SIG-M5 treated with dmso at 0.1 percent for 504 hours (cell line): ENCODE results near the gene MYG1.
"Not testable (repeated sequence)": the region's sequence is repeated elsewhere in the genome, so short reads cannot be mapped to it uniquely, and the experiment has no call there.

ENCODE experiments used
- DNase-seq: peaks from one replicate; lab custom pipeline; 2025; ENCODE audit not compliant: unreplicated experiment; lab: John Stamatoyannopoulos, UW

Gene MYG1

DNA sequence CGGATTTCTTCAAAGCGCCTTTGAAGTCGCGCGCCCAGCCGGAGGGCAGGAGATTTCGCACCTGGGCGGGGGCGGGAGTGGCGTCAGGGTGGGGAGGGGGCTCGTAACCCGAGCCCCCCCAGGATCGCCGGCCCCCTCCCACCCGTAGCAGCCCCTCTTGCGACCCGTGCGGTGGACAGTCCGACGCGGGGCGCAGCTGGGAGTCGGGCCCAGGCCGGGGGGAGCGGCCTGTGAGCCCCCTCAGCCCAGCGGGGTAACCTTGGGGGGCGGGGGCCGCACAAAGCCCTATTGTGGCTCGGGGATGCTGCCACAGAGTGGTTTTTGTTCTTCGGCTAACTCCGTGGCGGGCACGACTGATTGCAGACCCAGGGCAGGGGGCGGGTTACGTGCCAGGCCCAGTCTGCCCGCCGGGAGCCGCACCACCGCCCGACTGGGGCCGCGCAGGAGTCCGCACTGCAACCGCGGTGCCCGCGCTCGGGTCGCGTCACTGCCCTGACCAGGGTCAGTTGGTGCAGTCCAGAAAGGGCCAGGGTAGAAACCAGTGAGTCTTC, 26.1 kb downstream of the MYG1 start:
- no peak for DNase-seq

DNA sequence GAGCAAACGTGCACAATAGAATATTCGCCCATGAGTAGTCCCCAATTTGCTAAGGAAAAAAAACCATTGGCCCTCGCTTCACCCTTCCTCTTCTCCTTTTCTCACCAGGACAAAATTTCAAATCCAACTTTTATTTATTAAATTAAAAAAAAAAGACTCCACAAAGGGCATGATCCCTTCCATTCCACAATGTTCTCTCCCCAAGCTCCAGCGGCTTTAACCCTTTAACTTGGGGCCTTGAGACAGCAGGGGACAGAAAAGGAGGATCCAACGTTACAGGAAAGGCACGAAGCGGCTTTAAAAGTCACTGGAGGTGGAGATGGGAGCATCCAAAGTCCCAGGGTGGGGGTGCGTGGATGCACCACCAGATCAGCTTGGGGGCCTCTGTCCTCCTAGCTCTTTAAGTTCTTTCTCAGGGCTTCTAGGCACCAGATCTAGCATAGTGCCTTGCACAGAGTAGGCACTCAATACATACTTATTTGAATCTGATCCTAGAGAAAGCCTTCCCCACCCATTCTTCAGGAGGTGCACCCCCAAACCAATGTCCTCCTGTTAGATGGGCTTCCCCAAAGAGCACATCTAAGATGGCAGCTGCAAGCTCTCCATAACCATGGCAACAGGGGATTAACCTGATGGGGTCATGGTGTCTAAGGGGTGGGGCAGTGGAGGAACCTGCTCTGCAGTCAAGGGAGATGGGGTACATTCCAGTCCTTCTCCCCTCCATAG, 27.1 kb downstream of the MYG1 start:
- DNase-seq, result no peak

DNA sequence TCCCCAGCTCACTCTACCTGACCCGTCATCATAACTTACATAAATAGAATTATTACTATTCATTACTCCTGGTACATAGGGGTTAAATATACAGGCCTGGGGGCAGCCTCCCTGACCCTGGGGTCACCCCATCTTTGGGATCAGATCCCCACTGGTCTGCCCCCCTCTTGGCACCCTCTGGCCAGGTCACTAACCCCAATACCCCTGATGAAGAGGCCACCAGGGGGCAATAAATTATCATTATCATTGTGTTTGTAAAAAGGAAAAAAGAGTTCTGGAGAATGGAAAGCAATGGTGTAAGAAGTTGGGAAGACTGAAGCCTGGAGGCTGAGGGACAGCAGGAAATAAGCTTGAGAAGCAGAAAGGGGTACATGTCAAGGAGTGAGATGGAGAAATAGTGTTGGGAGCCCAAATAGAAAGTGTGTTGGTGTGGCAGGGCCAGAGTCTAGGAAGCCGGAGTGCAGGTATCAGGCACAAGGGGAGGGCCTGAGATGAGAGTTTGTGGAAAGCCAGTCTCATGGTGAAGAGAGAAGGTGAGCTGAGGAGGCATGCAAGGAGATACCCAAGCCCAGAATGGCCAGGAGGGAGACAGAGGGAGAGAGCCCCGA, 28.0 kb downstream of the MYG1 start:
- no peak for DNase-seq

DNA sequence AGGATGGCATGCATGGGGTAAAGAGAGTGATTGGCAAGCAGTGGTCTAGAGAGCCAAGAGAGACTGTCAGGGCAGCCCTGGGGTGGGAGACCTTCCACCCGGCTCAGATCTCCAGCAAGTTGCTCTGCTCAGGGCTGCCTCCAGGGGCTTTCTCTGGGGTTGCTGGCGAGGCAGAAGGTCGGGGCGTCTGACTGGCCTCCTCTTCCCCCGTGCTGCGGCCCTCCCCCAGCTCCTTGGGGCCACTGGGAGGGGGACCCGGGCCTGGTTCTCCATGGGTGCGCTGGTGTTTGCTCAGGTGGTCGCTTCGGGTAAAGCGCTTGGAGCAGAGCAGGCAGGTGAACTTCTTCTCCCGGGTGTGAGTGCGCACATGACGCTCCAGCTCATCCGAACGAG, 28.5 kb downstream of the MYG1 start:
- peak; percentile 18 for DNase-seq

DNA sequence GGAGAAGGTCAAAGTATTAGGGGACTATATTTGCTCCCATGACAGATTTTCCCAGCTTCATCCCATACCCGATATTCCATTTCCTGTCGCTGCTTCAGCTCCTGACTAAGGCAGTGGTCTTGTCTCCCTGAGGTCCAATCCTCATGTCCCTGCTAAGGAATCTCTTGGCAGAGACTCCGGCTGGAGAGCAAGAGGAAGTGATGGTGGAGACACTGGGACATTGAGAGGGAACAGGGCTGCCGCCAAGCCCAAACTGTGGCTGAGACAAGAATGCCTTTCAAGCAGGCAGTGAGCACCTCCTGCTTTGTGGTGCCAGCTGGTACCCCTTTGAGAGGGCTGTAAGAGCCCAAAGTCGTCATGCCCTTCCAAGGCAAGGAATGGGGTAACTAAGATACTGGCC, 31.2 kb downstream of the MYG1 start:
- no peak for DNase-seq

DNA sequence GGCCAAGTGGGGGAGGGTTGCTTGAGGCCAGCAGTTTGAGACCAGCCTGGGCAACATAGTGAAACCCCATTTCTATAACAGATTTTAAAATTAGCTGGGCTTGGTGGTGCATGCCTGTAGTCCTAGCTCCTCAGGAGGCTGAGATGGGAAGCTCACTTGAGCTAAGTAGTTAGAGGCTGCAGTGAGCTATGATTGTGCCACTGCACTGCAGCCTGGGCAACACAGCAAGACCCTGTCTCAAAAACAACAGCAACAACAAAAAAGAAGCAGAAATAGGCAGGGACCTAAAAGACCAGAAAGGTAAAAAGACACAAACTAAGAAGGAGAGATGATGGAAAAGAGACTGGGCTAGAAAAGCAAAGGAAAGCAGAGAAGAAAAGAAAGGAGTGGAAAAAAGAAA, 32.8 kb downstream of the MYG1 start:
- DNase-seq, result not testable (repeated sequence)

DNA sequence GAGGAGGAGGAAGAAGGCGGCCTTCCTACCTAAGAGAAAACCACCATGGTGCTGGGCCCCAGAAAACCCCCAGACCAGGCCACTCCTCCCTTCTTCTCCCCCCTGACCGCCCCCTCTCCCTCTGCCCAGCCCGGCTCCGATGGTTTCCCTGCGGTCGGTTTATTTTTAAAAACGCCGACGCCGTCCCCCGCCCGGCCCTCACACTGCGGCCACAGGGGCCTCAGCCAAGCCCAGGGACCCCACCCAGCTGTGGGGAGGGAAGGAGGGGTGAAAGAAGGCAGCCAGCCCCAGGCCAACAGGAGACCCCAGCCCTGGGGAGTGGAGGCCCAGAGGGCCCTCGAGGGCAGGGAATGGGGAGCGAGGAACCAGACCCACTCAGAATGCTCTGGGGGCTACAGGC, 33.2 kb downstream of the MYG1 start:
- DNase-seq, result no peak

DNA sequence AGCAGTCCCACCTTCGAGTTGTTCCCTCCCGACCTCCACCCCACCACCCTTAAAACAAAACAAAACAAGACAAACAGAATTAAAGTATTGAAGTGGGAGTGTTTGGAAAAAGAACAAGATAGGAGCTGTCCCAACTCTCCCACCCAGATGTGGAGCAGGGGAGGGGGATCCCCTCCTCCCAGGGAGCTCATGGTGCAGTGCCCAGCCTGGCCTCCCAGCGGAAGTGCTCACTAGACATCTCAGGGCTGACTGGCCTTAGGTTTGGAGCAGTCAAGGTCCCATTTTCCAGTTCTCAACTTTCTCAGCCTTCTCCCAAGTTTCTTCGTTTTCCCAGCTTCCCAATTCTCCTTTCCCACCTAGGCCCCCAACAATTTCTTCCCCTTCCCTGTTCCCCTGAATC, 33.8 kb downstream of the MYG1 start:
- DNase-seq, result no peak

DNA sequence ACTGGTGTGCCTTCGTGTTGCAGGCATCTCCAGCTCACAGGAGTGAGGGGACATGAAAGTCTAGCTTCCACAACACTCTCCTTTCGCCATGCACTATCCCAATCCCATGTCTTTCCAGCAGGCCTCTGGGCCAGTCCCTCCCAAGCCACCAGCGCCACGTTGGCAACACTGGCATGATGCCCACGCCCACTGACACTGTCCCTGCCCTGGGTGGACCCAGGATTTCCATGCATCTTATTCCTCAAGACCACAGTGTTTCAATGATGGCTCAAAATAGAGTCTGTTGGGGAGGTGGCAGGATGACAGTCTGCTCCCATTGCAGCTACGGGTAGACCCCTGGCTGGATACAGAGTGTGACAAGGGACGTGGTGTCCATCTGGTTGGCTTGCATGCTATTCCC, 34.4 kb downstream of the MYG1 start:
- no peak for DNase-seq

DNA sequence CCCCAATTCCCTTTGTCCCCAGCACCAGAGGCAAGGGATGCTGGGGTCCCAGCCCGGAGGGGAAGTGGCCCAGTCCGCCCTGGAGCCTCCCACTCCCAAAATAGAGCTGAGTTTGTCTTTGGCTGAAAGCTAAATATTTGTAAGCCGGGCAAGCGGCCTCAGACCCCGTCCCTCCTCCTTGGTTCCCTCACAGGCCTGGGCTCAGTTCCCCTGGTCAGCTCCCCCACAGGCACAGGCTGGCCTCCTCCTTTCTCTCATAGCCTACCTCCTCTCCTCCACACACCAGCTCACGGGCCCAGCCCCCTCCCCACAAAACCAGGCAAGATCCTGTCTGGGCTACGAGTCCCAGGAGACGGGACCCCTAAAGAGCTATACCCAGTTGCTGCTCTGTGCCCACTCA, 35.3 kb downstream of the MYG1 start:
- no peak for DNase-seq

DNA sequence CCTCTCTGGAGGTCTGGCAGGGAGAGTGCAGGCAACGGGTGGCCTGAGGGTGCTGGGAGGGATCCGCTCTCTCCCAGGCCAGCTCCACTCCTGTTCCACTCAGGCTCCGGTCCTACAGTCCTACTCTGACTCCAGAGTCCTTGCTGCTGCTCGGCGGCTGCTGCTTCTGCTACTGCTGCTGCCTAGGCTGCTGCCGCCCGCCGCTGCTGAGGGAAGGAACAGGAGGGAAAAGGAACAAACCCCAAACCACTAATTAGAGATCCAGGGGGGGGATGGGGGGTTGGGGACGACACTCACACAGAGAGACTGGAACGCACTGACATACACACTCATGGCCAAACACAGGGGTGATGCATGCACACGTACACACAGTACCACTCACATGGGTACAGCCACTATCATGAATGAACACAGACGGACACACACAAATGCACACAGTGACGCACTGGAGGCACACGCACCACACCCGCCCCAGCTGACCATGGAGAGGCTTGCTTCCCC, 36.7 kb downstream of the MYG1 start, which contains the start of gene SP7:
SP7 (minus strand) TSS at position 174 of the 501 bp plus-strand sequence. CDS start 708 bp downstream, outside the sequence.
- DNase-seq, result peak; percentile 39

DNA sequence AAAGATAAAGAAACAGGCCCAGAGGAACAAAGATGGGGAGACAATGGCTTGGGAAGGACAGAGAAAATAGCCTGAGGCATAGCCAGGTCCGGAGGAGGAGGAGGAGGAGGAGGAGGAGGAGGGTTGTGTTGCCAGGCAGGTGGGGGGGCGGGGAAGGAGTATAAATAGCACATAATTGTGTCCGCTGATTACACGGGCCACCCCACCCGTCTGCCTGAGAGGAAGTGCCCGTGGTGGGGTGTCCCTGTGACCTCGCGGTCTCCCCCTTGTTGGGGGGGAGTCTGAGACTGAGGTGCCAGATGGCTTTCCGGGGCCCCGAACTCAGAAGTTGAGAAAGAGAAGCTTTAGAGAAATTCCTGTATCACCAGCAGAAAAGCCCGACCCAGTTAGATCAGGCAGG, 38.5 kb downstream of the MYG1 start:
- no peak for DNase-seq

DNA sequence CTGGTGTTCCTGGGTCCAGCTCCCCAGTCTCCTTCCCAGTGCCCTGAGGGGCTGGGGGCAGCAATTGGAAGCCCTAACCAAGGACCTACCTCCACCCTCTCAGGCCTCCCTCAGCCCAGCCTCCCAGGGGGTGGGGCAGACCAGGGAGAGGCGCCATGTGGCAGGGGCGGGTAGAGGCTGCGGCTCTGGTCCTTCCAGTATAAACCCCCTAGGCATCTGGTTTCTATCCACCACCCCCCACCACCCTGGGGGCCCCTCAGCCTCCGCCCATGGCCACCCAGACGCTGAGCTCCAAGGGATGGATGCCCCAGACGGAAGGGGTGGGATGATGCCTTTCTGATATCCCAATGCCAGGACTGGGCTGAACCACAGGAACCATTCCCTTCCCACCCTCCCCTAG, 39.4 kb downstream of the MYG1 start:
- no peak for DNase-seq

DNA sequence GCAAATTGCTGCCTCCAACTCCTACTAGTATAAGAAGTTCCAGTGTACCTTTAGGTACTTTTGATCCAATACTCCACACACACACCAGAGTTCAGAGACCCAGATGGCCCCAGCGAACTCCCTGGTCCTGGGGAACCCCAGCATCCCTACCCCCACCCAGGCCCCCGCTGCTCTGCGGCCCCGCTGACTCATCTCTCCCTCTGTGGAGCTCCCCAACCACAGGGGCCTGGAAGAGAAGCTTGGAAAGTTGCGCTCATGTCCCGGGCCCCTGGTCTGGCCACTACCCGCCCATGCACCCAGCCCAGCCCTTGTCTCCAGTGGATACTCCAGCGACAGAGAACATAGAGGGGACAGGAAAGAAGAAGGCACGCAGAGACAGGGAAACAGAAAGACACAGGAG, 40.9 kb downstream of the MYG1 start:
- DNase-seq, result no peak

DNA sequence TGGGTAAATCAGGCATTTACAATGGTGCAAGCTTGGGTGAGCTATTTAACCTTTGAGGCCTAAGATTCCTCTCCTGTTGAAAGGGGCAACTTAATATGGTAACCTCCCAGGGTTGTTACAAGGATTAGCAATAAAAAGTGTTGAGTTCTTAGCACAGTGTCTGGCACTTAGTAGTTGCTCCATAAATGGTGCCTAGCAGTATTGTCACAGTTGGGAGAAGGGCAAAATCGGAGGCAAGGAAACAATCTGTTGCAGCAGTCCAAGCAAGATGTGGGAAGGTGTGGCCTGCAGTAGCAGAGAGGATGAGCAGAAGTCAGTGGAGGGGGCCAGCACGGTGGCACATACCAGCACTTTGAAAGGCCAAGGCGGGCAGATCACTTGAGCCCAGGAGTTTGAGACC, 44.0 kb downstream of the MYG1 start:
- DNase-seq, result no peak

DNA sequence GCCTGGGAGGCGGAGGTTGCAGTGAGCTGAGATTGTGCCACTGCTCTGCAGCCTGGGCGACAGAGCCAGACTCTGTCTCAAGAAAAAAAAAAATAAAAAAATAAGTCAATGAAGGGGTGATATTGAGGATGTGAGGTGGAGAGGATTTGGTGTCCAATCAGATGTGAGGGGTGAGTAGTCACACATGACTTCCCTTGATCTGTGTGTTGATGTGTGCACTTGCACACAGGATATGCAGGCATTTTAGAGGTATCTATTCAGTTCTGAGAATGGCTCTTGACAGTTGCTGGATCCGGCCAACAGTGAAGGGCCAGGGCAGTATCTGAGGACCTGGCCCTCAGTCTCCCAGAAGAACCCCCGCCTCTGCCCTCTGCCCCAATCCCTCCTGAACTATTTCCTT, 44.5 kb downstream of the MYG1 start:
- DNase-seq, result no peak

DNA sequence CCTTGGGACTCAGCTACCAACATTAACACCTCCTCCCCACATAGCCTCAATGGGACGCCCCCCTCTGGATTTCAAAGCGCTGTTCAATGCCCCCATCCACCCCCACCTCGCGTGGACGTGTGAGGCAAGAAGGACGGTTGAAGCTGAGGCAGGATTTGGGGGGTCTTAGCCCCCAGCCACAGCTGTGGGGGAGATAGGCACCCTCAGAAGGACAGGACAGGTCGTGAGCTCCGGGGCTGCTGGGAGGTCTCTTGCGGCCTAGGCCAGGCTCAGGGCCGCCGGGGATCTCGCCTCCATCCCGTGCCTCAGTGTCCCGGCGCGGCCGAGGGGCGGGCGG, 45.0 kb downstream of the MYG1 start:
- no peak for DNase-seq

DNA sequence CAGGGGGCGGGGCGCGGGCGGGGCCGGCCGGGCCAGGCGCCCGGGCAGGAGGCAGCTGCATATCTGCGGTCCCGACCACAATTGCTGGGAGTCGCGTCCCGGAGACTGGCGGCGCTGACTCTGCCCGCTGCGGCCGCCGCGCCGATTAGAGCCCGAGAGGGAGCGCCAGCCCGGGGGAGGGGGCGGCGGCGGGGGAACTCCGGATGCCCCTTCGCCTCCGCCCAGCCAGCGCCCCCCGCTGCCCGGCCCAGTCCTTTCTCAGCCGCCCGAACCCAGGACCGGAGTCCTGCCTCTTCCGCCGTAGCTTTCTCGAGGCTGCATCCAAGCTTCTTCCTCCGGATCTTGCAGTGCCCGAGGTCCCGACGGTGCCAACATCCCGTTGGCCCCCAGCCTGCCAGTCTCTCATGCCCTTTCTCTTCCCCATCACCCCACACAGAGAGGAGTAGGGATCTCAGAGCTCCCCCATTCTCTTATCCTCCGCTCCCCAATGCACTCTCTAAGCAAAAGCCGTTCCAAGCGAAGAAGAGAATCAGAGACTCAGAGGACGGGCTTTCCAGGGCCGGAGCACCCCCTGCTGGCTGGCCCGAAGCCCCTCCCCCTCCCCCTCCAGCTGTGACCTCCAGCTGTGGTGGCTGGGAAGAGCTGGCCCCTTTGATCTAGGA, 45.5 kb downstream of the MYG1 start:
- DNase-seq, result peak; percentile 39

DNA sequence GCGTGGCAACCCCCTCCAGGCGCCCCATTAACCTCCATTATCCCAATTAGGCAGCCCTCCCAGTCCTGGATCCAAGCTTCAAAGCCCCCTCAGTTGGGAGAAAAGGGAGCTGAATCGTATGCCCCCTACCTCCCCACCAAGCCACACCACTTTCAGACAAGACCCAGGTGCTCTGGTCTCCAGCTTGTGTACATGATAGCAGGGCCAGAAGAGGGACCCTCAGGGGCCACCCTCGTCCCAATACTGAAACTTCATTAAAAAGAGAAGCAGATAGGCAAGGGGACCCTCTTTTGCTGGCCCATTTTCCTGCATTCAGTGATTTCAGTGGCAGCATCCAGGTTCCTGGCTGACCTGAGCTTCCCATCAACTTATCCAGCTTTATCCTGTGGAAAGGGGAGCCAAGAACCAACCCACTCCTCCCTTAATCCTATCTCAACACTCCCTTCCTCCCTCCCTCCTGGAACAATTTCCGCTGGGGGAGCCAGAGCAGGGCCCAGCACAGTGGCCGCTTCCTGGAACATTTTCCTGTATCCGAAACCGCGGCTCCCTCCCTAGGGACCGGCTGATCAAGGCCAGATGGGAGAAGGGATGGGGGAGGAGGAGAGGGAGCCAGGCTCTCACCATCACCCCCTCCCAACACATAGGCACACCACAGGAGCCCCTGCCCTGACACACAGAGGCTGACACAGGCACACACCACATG, 46.1 kb downstream of the MYG1 start:
- DNase-seq, result no peak

DNA sequence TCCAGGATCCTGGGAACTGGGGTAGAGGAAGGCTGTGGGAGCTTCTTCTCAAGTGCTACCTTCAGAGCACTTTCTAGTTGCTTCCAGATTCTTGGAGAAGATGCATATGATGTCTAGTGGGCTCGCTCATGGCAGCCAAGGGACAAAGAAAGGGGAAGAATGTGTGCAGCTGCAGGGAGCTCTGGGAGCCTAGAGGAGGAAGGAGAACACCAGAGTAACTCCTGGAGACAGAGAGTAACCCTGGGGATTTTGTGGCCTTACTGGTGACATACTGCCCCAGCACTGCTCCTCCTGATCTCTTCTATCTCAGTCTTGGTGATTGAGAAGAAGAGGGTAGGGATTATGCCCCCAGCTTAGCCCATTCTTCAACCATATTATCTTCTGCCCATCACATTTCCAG, 47.0 kb downstream of the MYG1 start:
- DNase-seq, result peak; percentile 21

DNA sequence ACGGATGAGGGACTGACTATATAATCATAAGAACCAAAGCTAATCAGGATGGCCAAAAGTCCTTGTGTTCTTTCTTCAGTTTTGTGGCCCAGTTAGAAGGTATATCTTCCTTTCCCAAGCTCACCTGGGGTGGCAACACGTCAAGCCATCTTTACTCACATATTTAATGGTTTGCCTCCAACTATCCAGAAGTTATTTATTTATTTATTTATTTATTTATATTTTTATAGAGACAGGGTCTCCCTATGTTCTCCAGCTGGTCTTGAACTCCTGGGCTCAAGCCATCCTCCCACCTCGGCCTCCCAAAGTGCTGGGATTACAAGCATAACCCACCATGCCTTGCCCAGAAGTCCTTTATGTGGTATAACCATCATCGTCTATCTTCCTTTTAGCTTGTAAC, 48.4 kb downstream of the MYG1 start:
- DNase-seq, result no peak
